ENCODE measurements around the gene SEMA5B. TPM values are rescaled to one million over a fixed set of nuclear protein-coding genes. Genes with fewer than 3 reads are reported as not detected.

Gene SEMA5B
- total RNA-seq, 1 experiment from 2014 or later: 1.0 TPM

- POLR2A ChIA-PET: no interaction called here
- Mint-ChIP-seq H3K27me3 (ENCODE audit: insufficient read depth, unreplicated experiment) (peaks cover 5% of the 10 kb centered on the region), H3K27ac (ENCODE audit: unreplicated experiment) (no peak overlapping the region), H3K36me3 (ENCODE audit: insufficient read depth, unreplicated experiment) (no peaks in the 10 kb centered on the region), H3K4me1 (ENCODE audit: low read depth, unreplicated experiment) (no peaks in the 10 kb centered on the region), H3K9me3 (ENCODE audit: unreplicated experiment) (no peaks in the 10 kb centered on the region), H3K4me3 (ENCODE audit: unreplicated experiment) (no peak overlapping the region)
- Histone ChIP-seq H3K27me3 (replicated peaks; ENCODE audit: control insufficient read depth, insufficient read depth, low read length) (no peaks in the 10 kb centered on the region), H3K4me3 (ENCODE audit: low read depth, low read length) (no peak overlapping the region), H3K36me3 (ENCODE audit: control insufficient read depth, insufficient read depth, low read length) (no peaks in the 10 kb centered on the region), H3K4me1 (no peaks in the 10 kb centered on the region), H3K9me3 (no peaks in the 10 kb centered on the region)
- no peak for TF ChIP-seq CTCF (IDR thresholded peaks at IDR 0.05; ENCODE audit: insufficient read depth in 1 of 2, low read depth in 1 of 2, low read length in 1 of 2, severe bottlenecking in 1 of 2, unreplicated experiment in 1 of 2)
- no peak for DNase-seq
- BruUV-seq (replicated peaks): no TSS peak
- CTCF ChIA-PET: no interaction called here
- intact Hi-C loops (cut with micrococcal nuclease; ENCODE audit: unreplicated experiment): no loop called here
Measured at GRCh38 chr3:123011447-123011846, 16.1 kb downstream of the SEMA5B start.

- Mint-ChIP-seq H3K9me3 (ENCODE audit: unreplicated experiment) (no peaks in the 10 kb centered on the region), H3K36me3 (ENCODE audit: insufficient read depth, unreplicated experiment) (no peaks in the 10 kb centered on the region), H3K27me3 (ENCODE audit: insufficient read depth, unreplicated experiment) (peaks cover 7% of the 10 kb centered on the region), H3K27ac (ENCODE audit: unreplicated experiment) (no peak overlapping the region), H3K4me3 (ENCODE audit: unreplicated experiment) (no peak overlapping the region), H3K4me1 (ENCODE audit: low read depth, unreplicated experiment) (no peaks in the 10 kb centered on the region)
- H3K4me3 ChIP-seq (ENCODE audit: low read depth, low read length): no peak overlapping the region
- BruUV-seq (replicated peaks): no TSS peak
- no peaks in the 10 kb centered on the region for H3K9me3 ChIP-seq
- H3K36me3 ChIP-seq (ENCODE audit: control insufficient read depth, insufficient read depth, low read length): no peaks in the 10 kb centered on the region
- no peak for TF ChIP-seq CTCF (IDR thresholded peaks at IDR 0.05; ENCODE audit: insufficient read depth in 1 of 2, low read depth in 1 of 2, low read length in 1 of 2, severe bottlenecking in 1 of 2, unreplicated experiment in 1 of 2)
- DNase-seq: no peak
- ChIA-PET CTCF (no interaction called here), POLR2A (no interaction called here)
- no peaks in the 10 kb centered on the region for H3K27me3 ChIP-seq (replicated peaks; ENCODE audit: control insufficient read depth, insufficient read depth, low read length)
- H3K4me1 ChIP-seq: no peaks in the 10 kb centered on the region
- intact Hi-C loops (cut with micrococcal nuclease; ENCODE audit: unreplicated experiment): no loop called here
Measured at GRCh38 chr3:123008840-123009239, 18.7 kb downstream of the SEMA5B start.

GRCh38 chr3:123006609-123007008 lies 21.0 kb downstream of the SEMA5B start:
- no peak overlapping the region for H3K27ac Mint-ChIP-seq (ENCODE audit: unreplicated experiment)
- H3K36me3 ChIP-seq (ENCODE audit: control insufficient read depth, insufficient read depth, low read length): no peaks in the 10 kb centered on the region
- H3K4me3 Mint-ChIP-seq (ENCODE audit: unreplicated experiment): no peak overlapping the region
- CTCF ChIA-PET: no interaction called here
- no peak for DNase-seq
- H3K9me3 ChIP-seq: no peaks in the 10 kb centered on the region
- POLR2A ChIA-PET: no interaction called here
- H3K4me1 ChIP-seq: peaks cover 7% of the 10 kb centered on the region; the same call in 1 of the 2 replicates
- H3K36me3 Mint-ChIP-seq (ENCODE audit: insufficient read depth, unreplicated experiment): no peaks in the 10 kb centered on the region
- no peak overlapping the region for H3K4me3 ChIP-seq (ENCODE audit: low read depth, low read length)
- TF ChIP-seq CTCF (IDR thresholded peaks at IDR 0.05; ENCODE audit: insufficient read depth in 1 of 2, low read depth in 1 of 2, low read length in 1 of 2, severe bottlenecking in 1 of 2, unreplicated experiment in 1 of 2): no peak
- no TSS peak for BruUV-seq (replicated peaks)
- H3K9me3 Mint-ChIP-seq (ENCODE audit: unreplicated experiment): no peaks in the 10 kb centered on the region
- peaks cover 7% of the 10 kb centered on the region for H3K27me3 Mint-ChIP-seq (ENCODE audit: insufficient read depth, unreplicated experiment)
- H3K4me1 Mint-ChIP-seq (ENCODE audit: low read depth, unreplicated experiment): no peaks in the 10 kb centered on the region
- intact Hi-C loops (cut with micrococcal nuclease; ENCODE audit: unreplicated experiment): no loop called here
- H3K27me3 ChIP-seq (replicated peaks; ENCODE audit: control insufficient read depth, insufficient read depth, low read length): no peaks in the 10 kb centered on the region

Measured in Caco-2 (cell line).